ENCODE measurements around the gene CYRIA. TPM values are rescaled to one million over a fixed set of nuclear protein-coding genes. Genes with fewer than 3 reads are reported as not detected.

The CYRIA gene
- total RNA-seq, 2 donors from 2014 or later, result 1.0 to 3.8 TPM

- Histone ChIP-seq H3K4me3 (no peak overlapping the region), H3K9me3 (no peaks in the 10 kb centered on the region), H3K36me3 (no peaks in the 10 kb centered on the region), H3K9ac (ENCODE audit: low read depth in 2 of 2, low read length in 2 of 2) (no peak overlapping the region), H3K27me3 (no peaks in the 10 kb centered on the region), H3K27ac (no peak overlapping the region), H3K4me1 (no peaks in the 10 kb centered on the region)
- DNase-seq, result no peak
- no peak for TF ChIP-seq CTCF (IDR thresholded peaks at IDR 0.05)
- intact Hi-C loops (cut with DNase I), result no loop called here
These were observed 6.1 kb upstream of the CYRIA start for GRCh38 chr2:16671760-16672159.

- no peak for DNase-seq
- no peaks in the 10 kb centered on the region for H3K4me1 ChIP-seq
These were observed 3.8 kb upstream of the CYRIA start for GRCh38 chr2:16669388-16669787.

GRCh38 chr2:16666449-16666801 lies 791 bp upstream of the CYRIA start:
- intact Hi-C loops (cut with DNase I), result no loop called here
- H3K27ac ChIP-seq, result no peak overlapping the region
- no peak for DNase-seq

More at GRCh38 chr2:16669388-16669787, 3.8 kb upstream of the CYRIA start:
- no peak for TF ChIP-seq CTCF (IDR thresholded peaks at IDR 0.05)
- peaks cover 5% of the 10 kb centered on the region for H3K27me3 ChIP-seq
- no peak overlapping the region for H3K9ac ChIP-seq (ENCODE audit: low read depth in 2 of 2, low read length in 2 of 2)
- no peak overlapping the region for H3K4me3 ChIP-seq
- no peaks in the 10 kb centered on the region for H3K36me3 ChIP-seq
- intact Hi-C loops (cut with DNase I), result no loop called here
- H3K27ac ChIP-seq, result no peak overlapping the region
- H3K9me3 ChIP-seq, result no peaks in the 10 kb centered on the region

GRCh38 chr2:16664809-16665747 lies 556 bp downstream of the CYRIA start:
- no peak for TF ChIP-seq CTCF (IDR thresholded peaks at IDR 0.05)
- H3K9me3 ChIP-seq, result no peaks in the 10 kb centered on the region
- H3K27ac ChIP-seq, result peak overlapping the region; percentile 4
- peak overlapping the region; percentile 45 for H3K4me3 ChIP-seq
- H3K36me3 ChIP-seq, result no peaks in the 10 kb centered on the region
- peak overlapping the region; percentile 66 to 72 for H3K9ac ChIP-seq (ENCODE audit: low read depth in 2 of 2, low read length in 2 of 2)
- H3K4me1 ChIP-seq, result no peaks in the 10 kb centered on the region
- intact Hi-C loops (cut with DNase I), result loop anchor here (5.0 kb wide), 1 partner anchor 43 kb away; no protein-coding TSS in a partner anchor
- peaks cover 5% of the 10 kb centered on the region for H3K27me3 ChIP-seq
- peak; percentile 24 for DNase-seq

More at GRCh38 chr2:16666449-16666801, 791 bp upstream of the CYRIA start:
- TF ChIP-seq CTCF (IDR thresholded peaks at IDR 0.05), result no peak
- H3K4me3 ChIP-seq, result no peak overlapping the region
- no peaks in the 10 kb centered on the region for H3K9me3 ChIP-seq
- H3K36me3 ChIP-seq, result no peaks in the 10 kb centered on the region
- H3K4me1 ChIP-seq, result no peaks in the 10 kb centered on the region
- no peak overlapping the region for H3K9ac ChIP-seq (ENCODE audit: low read depth in 2 of 2, low read length in 2 of 2)
- peaks cover 5% of the 10 kb centered on the region for H3K27me3 ChIP-seq

- Histone ChIP-seq H3K4me3 (peak overlapping the region; percentile 45), H3K36me3 (no peaks in the 10 kb centered on the region), H3K27ac (peak overlapping the region; percentile 4), H3K9ac (ENCODE audit: low read depth in 2 of 2, low read length in 2 of 2) (peak overlapping the region in 1 of 2 donors; percentile 66), H3K27me3 (peaks cover 5% of the 10 kb centered on the region), H3K9me3 (no peaks in the 10 kb centered on the region), H3K4me1 (no peaks in the 10 kb centered on the region)
- peak; percentile 62 for DNase-seq
- TF ChIP-seq CTCF (IDR thresholded peaks at IDR 0.05), result no peak
- intact Hi-C loops (cut with DNase I), result loop anchor here (5.0 kb wide), 1 partner anchor 42 kb away; no protein-coding TSS in a partner anchor
These were observed 1.4 kb downstream of the CYRIA start for GRCh38 chr2:16664052-16664731.

All from colonic mucosa (tissue), 4 donors.